Activated CD4-positive, alpha-beta memory T cell treated with anti-CD3 and anti-CD28 coated beads, Interleukin-2, amount 10 ng/mL, durations not matched to agents 7 days and 5 days (primary cell): ENCODE results near the gene AMBRA1. TPM values are rescaled to one million over a fixed set of nuclear protein-coding genes. Genes with fewer than 3 reads are reported as not detected.
"Not testable (repeated sequence)": the region's sequence is repeated elsewhere in the genome, so short reads cannot be mapped to it uniquely, and the experiment has no call there.

Source experiments
- CTCF ChIA-PET: fragments of 350-600 bp; sonication (Branson Sonifier 250); formaldehyde crosslinking; loops from one replicate; lab custom pipeline; 2021; ENCODE audit warnings: antibody characterized with exemption, inconsistent platforms; lab: Charles Lee
- POLR2A ChIA-PET: fragments of 350-600 bp; sonication (Branson Sonifier 250); formaldehyde crosslinking; loops from one replicate; lab custom pipeline; 2021; ENCODE audit warnings: antibody characterized with exemption; lab: Charles Lee
- DNase-seq: peaks from one replicate; pipeline ENCODE4 v3.0.0-alpha.2; 2020
- H3K27ac Mint-ChIP-seq: one replicate; pipeline ENCODE4 v1.8.0; 2021; ENCODE audit warnings: mild to moderate bottlenecking, mixed read lengths
- H3K27me3 Mint-ChIP-seq: one replicate; pipeline ENCODE4 v1.8.0; 2021; ENCODE audit warnings: mixed read lengths
- H3K36me3 Mint-ChIP-seq: one replicate; pipeline ENCODE4 v1.8.0; 2021; ENCODE audit warnings: low read depth, mixed read lengths
- H3K4me1 Mint-ChIP-seq: one replicate; pipeline ENCODE4 v1.8.0; 2021; ENCODE audit warnings: mixed read lengths
- H3K4me3 Mint-ChIP-seq: one replicate; pipeline ENCODE4 v1.8.0; 2021; ENCODE audit warnings: mild to moderate bottlenecking, mixed read lengths
- H3K9me3 Mint-ChIP-seq: one replicate; pipeline ENCODE4 v1.8.0; 2021; ENCODE audit warnings: mixed read lengths
- total RNA-seq, 2 experiments: library from RNA; stranded (reverse); gene quantifications; one replicate each; pipeline ENCODE4 v1.2.3, GENCODE V29; 2021

Gene AMBRA1
- total RNA-seq, 2 experiments from 2014 or later: 34.6 to 35.5 TPM

GRCh38 chr11:46373787-46374740, 219.8 kb downstream of the AMBRA1 start:
- ChIA-PET POLR2A (no interaction called here), CTCF (interaction anchor here (2.1 kb wide), 1 partner anchor 22 kb away, joined by 5 read pairs; no protein-coding TSS in a partner anchor)
- peaks cover 55% of the 10 kb centered on the region for H3K36me3 Mint-ChIP-seq
- H3K27ac Mint-ChIP-seq: no peak overlapping the region
- no peaks in the 10 kb centered on the region for H3K9me3 Mint-ChIP-seq
- H3K4me1 Mint-ChIP-seq: peaks cover 5% of the 10 kb centered on the region
- no peaks in the 10 kb centered on the region for H3K27me3 Mint-ChIP-seq
- H3K4me3 Mint-ChIP-seq: no peak overlapping the region
- DNase-seq: no peak

GRCh38 chr11:46372501-46372900, 221.3 kb downstream of the AMBRA1 start:
- POLR2A ChIA-PET, H3K4me1 Mint-ChIP-seq, H3K27ac Mint-ChIP-seq, DNase-seq, H3K9me3 Mint-ChIP-seq, H3K27me3 Mint-ChIP-seq, H3K4me3 Mint-ChIP-seq: not testable (repeated sequence)
- H3K36me3 Mint-ChIP-seq: peaks cover 59% of the 10 kb centered on the region
- CTCF ChIA-PET: interaction anchor here (2.1 kb wide), 1 partner anchor 20 kb away, joined by 5 read pairs; no protein-coding TSS in a partner anchor

GRCh38 chr11:46372086-46372485, 221.7 kb downstream of the AMBRA1 start:
- no peak overlapping the region for H3K4me3 Mint-ChIP-seq
- H3K9me3 Mint-ChIP-seq: no peaks in the 10 kb centered on the region
- peaks cover 9% of the 10 kb centered on the region for H3K4me1 Mint-ChIP-seq
- ChIA-PET CTCF (interaction anchor here (2.1 kb wide), 1 partner anchor 20 kb away, joined by 5 read pairs; no protein-coding TSS in a partner anchor), POLR2A (interaction anchor here (0.9 kb wide), 1 partner anchor 23 kb away, joined by 3 read pairs; no protein-coding TSS in a partner anchor)
- H3K27ac Mint-ChIP-seq: no peak overlapping the region
- DNase-seq: no peak
- no peaks in the 10 kb centered on the region for H3K27me3 Mint-ChIP-seq
- H3K36me3 Mint-ChIP-seq: peaks cover 57% of the 10 kb centered on the region

GRCh38 chr11:46371262-46371661, 222.6 kb downstream of the AMBRA1 start:
- POLR2A ChIA-PET: interaction anchor here (0.6 to 0.9 kb wide), 2 partner anchors 23 to 136 kb away, joined by 3 read pairs; no protein-coding TSS in a partner anchor
- H3K27ac Mint-ChIP-seq, DNase-seq, H3K4me3 Mint-ChIP-seq, H3K9me3 Mint-ChIP-seq, H3K27me3 Mint-ChIP-seq: not testable (repeated sequence)
- Mint-ChIP-seq H3K36me3 (peaks cover 49% of the 10 kb centered on the region), H3K4me1 (peaks cover 11% of the 10 kb centered on the region)
- CTCF ChIA-PET: interaction anchor here (3.5 to 12.2 kb wide), 2 partner anchors 11 to 21 kb away, joined by 16 to 210 read pairs; partner anchors contain the start of gene DGKZ

- peaks cover 41% of the 10 kb centered on the region for H3K36me3 Mint-ChIP-seq
- ChIA-PET POLR2A (no interaction called here), CTCF (interaction anchor here (3.5 to 12.2 kb wide), 2 partner anchors 10 to 20 kb away, joined by 16 to 210 read pairs; partner anchors contain the start of gene DGKZ)
- no peak for DNase-seq
- H3K27ac Mint-ChIP-seq: no peak overlapping the region
- no peak overlapping the region for H3K4me3 Mint-ChIP-seq
- H3K4me1 Mint-ChIP-seq: peaks cover 14% of the 10 kb centered on the region
- no peaks in the 10 kb centered on the region for H3K27me3 Mint-ChIP-seq
- no peaks in the 10 kb centered on the region for H3K9me3 Mint-ChIP-seq
These were observed 223.6 kb downstream of the AMBRA1 start for GRCh38 chr11:46370253-46370652.

GRCh38 chr11:46369458-46370152, 224.2 kb downstream of the AMBRA1 start:
- DNase-seq: peak; percentile 55
- H3K36me3 Mint-ChIP-seq: peaks cover 39% of the 10 kb centered on the region
- H3K9me3 Mint-ChIP-seq: no peaks in the 10 kb centered on the region
- H3K27me3 Mint-ChIP-seq: no peaks in the 10 kb centered on the region
- no peak overlapping the region for H3K27ac Mint-ChIP-seq
- POLR2A ChIA-PET: interaction anchor here (0.6 to 12.2 kb wide), 2 partner anchors 12 to 21 kb away, joined by 3 to 143 read pairs; partner anchors contain the start of genes DGKZ and MDK
- H3K4me3 Mint-ChIP-seq: no peak overlapping the region
- peaks cover 18% of the 10 kb centered on the region for H3K4me1 Mint-ChIP-seq
- CTCF ChIA-PET: interaction anchor here (0.9 to 12.2 kb wide), 5 partner anchors 10 to 33 kb away, joined by 3 to 210 read pairs (median 4); partner anchors contain the start of gene DGKZ

- peaks cover 22% of the 10 kb centered on the region for H3K4me1 Mint-ChIP-seq
- no peaks in the 10 kb centered on the region for H3K9me3 Mint-ChIP-seq
- no peak overlapping the region for H3K4me3 Mint-ChIP-seq
- no peak for DNase-seq
- no peak overlapping the region for H3K27ac Mint-ChIP-seq
- ChIA-PET POLR2A (interaction anchor here (0.8 to 12.2 kb wide), 2 partner anchors 12 to 19 kb away, joined by 3 to 143 read pairs; partner anchors contain the start of gene DGKZ), CTCF (interaction anchor here (0.8 to 12.2 kb wide), 8 partner anchors 8 to 161 kb away, joined by 3 to 210 read pairs (median 6); partner anchors contain the start of gene DGKZ)
- H3K36me3 Mint-ChIP-seq: peaks cover 35% of the 10 kb centered on the region
- H3K27me3 Mint-ChIP-seq: no peaks in the 10 kb centered on the region
These were observed 225.9 kb downstream of the AMBRA1 start for GRCh38 chr11:46367916-46368267.

GRCh38 chr11:46367244-46367915, 226.4 kb downstream of the AMBRA1 start:
- Mint-ChIP-seq H3K4me1 (peaks cover 27% of the 10 kb centered on the region), H3K4me3 (no peak overlapping the region), H3K27me3 (no peaks in the 10 kb centered on the region), H3K9me3 (no peaks in the 10 kb centered on the region), H3K36me3 (peaks cover 35% of the 10 kb centered on the region), H3K27ac (no peak overlapping the region)
- DNase-seq: peak; percentile 76
- ChIA-PET POLR2A (interaction anchor here (1.4 to 12.2 kb wide), 2 partner anchors 18 to 20 kb away, joined by 3 to 143 read pairs; partner anchors contain the start of gene DGKZ), CTCF (interaction anchor here (0.9 to 12.2 kb wide), 7 partner anchors 8 to 162 kb away, joined by 3 to 210 read pairs (median 6); partner anchors contain the start of gene DGKZ)

GRCh38 chr11:46366661-46367161, 227.1 kb downstream of the AMBRA1 start:
- ChIA-PET POLR2A (interaction anchor here (1.4 to 12.2 kb wide), 2 partner anchors 18 to 21 kb away, joined by 3 to 143 read pairs; partner anchors contain the start of gene DGKZ), CTCF (interaction anchor here (0.9 to 12.2 kb wide), 3 partner anchors 17 to 129 kb away, joined by 3 to 210 read pairs (median 6); partner anchors contain the start of gene DGKZ)
- H3K27me3 Mint-ChIP-seq: no peaks in the 10 kb centered on the region
- H3K4me1 Mint-ChIP-seq: peaks cover 34% of the 10 kb centered on the region
- H3K9me3 Mint-ChIP-seq: no peaks in the 10 kb centered on the region
- peaks cover 35% of the 10 kb centered on the region for H3K36me3 Mint-ChIP-seq
- no peak overlapping the region for H3K4me3 Mint-ChIP-seq
- DNase-seq: no peak
- H3K27ac Mint-ChIP-seq: no peak overlapping the region

GRCh38 chr11:46366260-46366659, 227.6 kb downstream of the AMBRA1 start:
- no peak for DNase-seq
- no peak overlapping the region for H3K27ac Mint-ChIP-seq
- peaks cover 39% of the 10 kb centered on the region for H3K4me1 Mint-ChIP-seq
- no peak overlapping the region for H3K4me3 Mint-ChIP-seq
- no peaks in the 10 kb centered on the region for H3K9me3 Mint-ChIP-seq
- no peaks in the 10 kb centered on the region for H3K27me3 Mint-ChIP-seq
- ChIA-PET POLR2A (interaction anchor here (1.4 to 12.2 kb wide), 2 partner anchors 17 to 21 kb away, joined by 3 to 143 read pairs; partner anchors contain the start of gene DGKZ), CTCF (interaction anchor here (0.9 to 12.2 kb wide), 3 partner anchors 16 to 128 kb away, joined by 3 to 210 read pairs (median 3); partner anchors contain the start of gene DGKZ)
- H3K36me3 Mint-ChIP-seq: peaks cover 33% of the 10 kb centered on the region

- ChIA-PET POLR2A (interaction anchor here (1.0 to 12.2 kb wide), 2 partner anchors 9 to 16 kb away, joined by 3 to 143 read pairs; partner anchors contain the start of gene DGKZ), CTCF (interaction anchor here (0.8 to 12.2 kb wide), 3 partner anchors 9 to 41 kb away, joined by 3 to 210 read pairs (median 3); partner anchors contain the start of gene DGKZ)
- Mint-ChIP-seq H3K36me3 (peaks cover 26% of the 10 kb centered on the region), H3K4me1 (peaks cover 48% of the 10 kb centered on the region), H3K27me3 (no peaks in the 10 kb centered on the region), H3K4me3 (no peak overlapping the region), H3K9me3 (no peaks in the 10 kb centered on the region), H3K27ac (peak overlapping the region; percentile 52)
- no peak for DNase-seq
These were observed 229.0 kb downstream of the AMBRA1 start for GRCh38 chr11:46364791-46365190.
